GM19035 (cell line): ENCODE data around the gene RNF212B.

Experiments
- ATAC-seq: cut with Tn5 transposase; IDR thresholded peaks from one replicate; pipeline ENCODE4 v1.9.1; 2021; ENCODE audit not compliant: unreplicated experiment

The RNF212B gene

GRCh38 chr14:23294734-23295561, 57.2 kb downstream of the RNF212B start:
- no peak for ATAC-seq

- ATAC-seq: no peak
Observed at GRCh38 chr14:23296012-23296777, 58.5 kb downstream of the RNF212B start.

GRCh38 chr14:23297096-23297495, 59.4 kb downstream of the RNF212B start:
- no peak for ATAC-seq

- ATAC-seq: no peak
Observed at GRCh38 chr14:23297611-23298277, 60.0 kb downstream of the RNF212B start.

GRCh38 chr14:23299211-23299957, 61.6 kb downstream of the RNF212B start:
- no peak for ATAC-seq

- no peak for ATAC-seq
Observed at GRCh38 chr14:23299986-23300686, 62.4 kb downstream of the RNF212B start.

GRCh38 chr14:23300687-23301223, 63.0 kb downstream of the RNF212B start:
- no peak for ATAC-seq

- ATAC-seq: peak; percentile 75
Observed at GRCh38 chr14:23301288-23301968, 63.7 kb downstream of the RNF212B start.

GRCh38 chr14:23301969-23302289, 64.2 kb downstream of the RNF212B start:
- peak; percentile 15 for ATAC-seq

- peak; percentile 33 for ATAC-seq
Observed at GRCh38 chr14:23302290-23303225, 64.8 kb downstream of the RNF212B start, which contains the start of gene PPP1R3E. Gene PPP1R3E, minus strand, starts transcription at chr14:23302859. Its CDS starts 283 bp downstream, at chr14:23302576.

- ATAC-seq: no peak
Observed at GRCh38 chr14:23306412-23307145, 68.8 kb downstream of the RNF212B start, which contains the start of gene BCL2L2. Gene BCL2L2, plus strand, starts transcription at chr14:23306833. Its CDS starts 935 bp downstream, at chr14:23307768.

GRCh38 chr14:23307146-23307530, 69.4 kb downstream of the RNF212B start:
- no peak for ATAC-seq

- ATAC-seq: no peak
Observed at GRCh38 chr14:23307687-23308644, 70.2 kb downstream of the RNF212B start.

- ATAC-seq: no peak
Observed at GRCh38 chr14:23308721-23309445, 71.1 kb downstream of the RNF212B start.

GRCh38 chr14:23310546-23310945, 72.8 kb downstream of the RNF212B start:
- ATAC-seq: no peak

GRCh38 chr14:23316300-23316699, 78.6 kb downstream of the RNF212B start:
- ATAC-seq: no peak
